Measurements from ENCODE around the gene SPAG4.

- TF ChIP-seq CTCF (optimal IDR thresholded peaks at IDR 0.05 in 1 of 3, IDR thresholded peaks at IDR 0.05 in 1 of 3, conservative IDR thresholded peaks at IDR 0.05 in 1 of 3; ENCODE audit: extremely low read depth in 1 of 3, insufficient read depth in 2 of 3, low read length in 3 of 3) (no peak), EZH2 (IDR thresholded peaks at IDR 0.05; ENCODE audit: low read length) (no peak)
These were observed 31.7 kb upstream of the SPAG4 start for GRCh38 chr20:35583636-35584560.
